NCI-H82 treated with DMSO at 0.1 percent for 48 hours (cell line): ENCODE results near the gene KLKB1.

Source experiments
- DNase-seq: peaks from one replicate; lab custom pipeline; 2025; ENCODE audit not compliant: unreplicated experiment; lab: John Stamatoyannopoulos, UW

KLKB1 gene

DNA sequence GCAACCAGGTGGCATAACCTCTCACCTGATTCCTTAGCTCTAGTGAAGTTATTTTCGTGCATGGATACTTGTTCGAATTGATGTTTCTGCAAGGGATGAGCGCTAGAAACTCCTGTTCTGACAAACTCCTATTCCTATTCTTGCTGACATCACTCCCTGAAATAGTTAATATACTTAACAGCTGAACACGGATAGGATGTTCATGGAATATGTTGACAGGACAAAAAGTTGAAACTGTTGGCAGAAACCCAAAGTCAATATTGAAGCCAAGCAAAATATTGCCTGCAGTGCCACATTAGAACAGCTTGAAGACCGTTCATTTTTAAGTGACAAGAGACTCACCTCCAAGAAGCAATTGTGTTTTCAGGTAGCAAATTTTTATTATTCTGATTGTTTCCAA, at the start of gene KLKB1:
Gene KLKB1 (plus strand): TSS at position 287 of the 400 bp plus-strand sequence. CDS start 689 bp downstream, outside the sequence.
- DNase-seq = no peak

GRCh38 chr4:186188107-186188506, 39.2 kb upstream of the KLKB1 start:
- DNase-seq = no peak

GRCh38 chr4:186189656-186190055, 37.7 kb upstream of the KLKB1 start:
- no peak for DNase-seq

- DNase-seq = no peak
These were observed 36.6 kb upstream of the KLKB1 start for GRCh38 chr4:186190581-186191199.

GRCh38 chr4:186191200-186192065, 35.9 kb upstream of the KLKB1 start, which contains the start of gene CYP4V2:
Gene CYP4V2, plus strand, starts transcription at chr4:186191567. Its CDS starts 257 bp downstream, at chr4:186191824.
- DNase-seq = no peak

DNA sequence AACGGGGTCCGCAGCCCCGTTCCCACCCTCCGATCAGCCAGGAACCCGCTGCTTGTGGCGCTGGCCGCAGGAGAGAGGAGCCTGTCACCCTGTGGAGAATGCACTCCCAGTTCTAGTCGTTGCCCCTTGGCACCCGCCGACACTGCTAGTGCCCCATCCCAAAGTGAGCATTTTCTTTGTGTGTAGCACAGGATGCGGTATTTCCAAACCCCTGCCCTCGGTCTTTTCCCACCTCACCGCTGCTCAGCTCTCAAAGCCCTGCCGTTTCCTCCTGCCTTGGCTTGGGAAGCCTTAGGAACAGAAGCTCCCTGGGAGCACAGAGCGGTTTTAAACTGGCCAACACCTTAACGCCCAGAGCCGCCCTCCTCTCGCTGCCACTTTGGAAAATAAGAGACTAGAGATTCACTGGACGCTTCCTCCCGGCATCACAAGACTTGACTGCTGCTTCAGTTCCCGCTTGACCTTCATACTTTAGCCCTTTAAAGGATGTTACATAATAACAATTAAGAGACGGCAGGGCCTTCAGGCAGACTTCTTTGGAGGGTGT, 35.2 kb upstream of the KLKB1 start:
- DNase-seq = no peak

- no peak for DNase-seq
These were observed 33.5 kb upstream of the KLKB1 start for GRCh38 chr4:186193851-186194250.

DNA sequence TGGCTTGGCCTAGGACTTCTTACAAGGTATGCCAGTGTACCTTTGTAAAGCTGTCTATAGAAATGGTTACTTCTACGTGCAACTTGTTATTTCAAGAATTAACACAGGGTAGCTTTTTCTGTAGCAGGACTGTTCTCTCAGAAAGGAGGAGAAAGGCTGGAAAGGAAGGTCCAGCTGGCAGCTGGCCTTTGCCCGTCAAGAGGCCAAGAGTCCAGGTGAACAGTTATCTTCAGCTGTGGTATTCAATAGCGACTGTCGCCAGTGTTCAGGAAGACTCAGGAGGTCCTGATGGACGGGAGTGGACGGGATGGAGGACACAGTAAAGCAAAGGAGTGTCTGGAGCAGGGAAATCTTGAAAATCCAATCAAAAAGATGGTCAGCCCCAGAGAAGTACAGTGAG, 31.2 kb upstream of the KLKB1 start:
- no peak for DNase-seq

DNA sequence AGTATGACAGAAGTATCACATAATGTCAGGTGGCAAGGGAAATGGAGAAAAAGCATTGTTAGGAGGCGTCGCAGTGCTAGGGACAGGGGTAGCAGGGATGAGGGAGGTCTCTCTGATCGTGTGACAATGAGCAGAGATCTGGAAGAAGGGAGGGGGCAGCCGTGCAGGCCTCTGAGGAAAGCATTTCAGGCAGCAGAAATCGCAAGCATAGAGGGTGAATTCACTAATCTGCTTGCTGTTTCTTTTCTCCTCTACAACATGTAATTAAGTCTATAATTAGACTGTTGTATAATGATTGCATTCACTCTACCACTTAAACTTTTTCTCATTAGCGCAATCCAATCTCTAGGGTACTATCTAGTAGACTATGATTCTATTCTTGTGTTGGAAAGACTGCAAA, 26.8 kb upstream of the KLKB1 start:
- no peak for DNase-seq

DNA sequence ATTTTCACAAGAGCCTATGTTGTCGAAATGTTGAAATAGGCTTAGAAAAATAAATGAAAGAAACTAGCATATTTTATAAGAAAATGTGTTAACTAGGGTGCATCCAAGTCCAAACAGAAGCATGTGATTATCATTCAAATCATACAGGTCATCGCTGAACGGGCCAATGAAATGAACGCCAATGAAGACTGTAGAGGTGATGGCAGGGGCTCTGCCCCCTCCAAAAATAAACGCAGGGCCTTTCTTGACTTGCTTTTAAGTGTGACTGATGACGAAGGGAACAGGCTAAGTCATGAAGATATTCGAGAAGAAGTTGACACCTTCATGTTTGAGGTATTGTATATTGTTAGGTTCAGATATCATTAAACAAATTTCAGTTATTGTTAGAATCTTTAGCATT, 26.3 kb upstream of the KLKB1 start:
- no peak for DNase-seq

DNA sequence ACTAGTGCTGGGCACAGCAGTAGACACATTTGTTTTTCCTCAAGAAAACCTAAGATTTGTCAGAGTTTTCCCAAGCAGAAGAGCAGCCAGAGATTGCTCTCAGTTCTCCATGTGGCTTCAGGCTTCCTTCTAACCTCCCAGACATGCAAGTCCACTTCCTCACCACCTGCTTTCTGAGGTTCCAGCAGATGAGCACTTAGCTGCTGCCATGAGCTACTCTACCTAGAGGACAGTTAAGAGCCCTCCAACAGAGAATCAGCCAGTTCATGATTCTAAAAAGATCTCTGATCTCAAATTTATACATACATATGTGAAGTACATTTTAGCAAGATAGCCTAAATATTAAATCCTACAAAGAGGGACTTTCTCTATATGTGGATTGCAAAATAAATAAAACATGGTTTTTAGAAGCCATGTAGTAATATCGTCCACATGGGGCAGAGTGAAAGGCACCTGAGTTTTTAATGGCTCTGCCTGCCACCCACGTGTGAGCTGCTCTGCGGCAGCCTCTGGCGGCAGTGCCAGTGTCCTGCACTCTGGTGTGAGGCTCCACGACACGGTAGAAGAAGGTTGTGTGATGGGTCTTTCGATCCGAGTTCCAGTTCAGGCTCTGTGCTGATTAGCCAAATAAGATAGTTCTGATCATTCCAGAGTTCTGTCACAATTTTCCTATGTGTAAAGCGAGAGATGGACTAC, 25.6 kb upstream of the KLKB1 start:
- DNase-seq = no peak

- DNase-seq = no peak
These were observed 24.7 kb upstream of the KLKB1 start for GRCh38 chr4:186202490-186203140.

DNA sequence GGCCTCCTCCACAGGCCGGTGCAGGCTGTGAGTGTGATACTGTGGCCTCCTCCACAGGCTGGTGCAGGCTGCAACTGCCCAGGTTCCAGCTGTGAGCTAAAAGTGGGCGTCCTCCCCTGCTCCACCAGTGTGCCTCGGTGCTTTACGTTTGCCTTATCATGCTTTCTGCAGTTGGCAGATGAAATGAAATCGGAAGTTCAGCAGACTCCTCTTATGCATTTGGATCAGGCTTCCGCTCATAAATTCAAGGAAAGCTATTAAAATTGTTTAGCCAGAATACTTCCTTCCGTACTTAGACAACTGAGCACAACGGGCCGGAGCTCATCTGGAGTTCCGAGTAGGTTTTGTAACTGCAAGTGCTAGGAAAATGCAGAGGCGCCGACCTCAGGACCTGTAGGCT, 23.9 kb upstream of the KLKB1 start:
- no peak for DNase-seq

GRCh38 chr4:186204103-186204559, 23.2 kb upstream of the KLKB1 start:
- DNase-seq = no peak

DNA sequence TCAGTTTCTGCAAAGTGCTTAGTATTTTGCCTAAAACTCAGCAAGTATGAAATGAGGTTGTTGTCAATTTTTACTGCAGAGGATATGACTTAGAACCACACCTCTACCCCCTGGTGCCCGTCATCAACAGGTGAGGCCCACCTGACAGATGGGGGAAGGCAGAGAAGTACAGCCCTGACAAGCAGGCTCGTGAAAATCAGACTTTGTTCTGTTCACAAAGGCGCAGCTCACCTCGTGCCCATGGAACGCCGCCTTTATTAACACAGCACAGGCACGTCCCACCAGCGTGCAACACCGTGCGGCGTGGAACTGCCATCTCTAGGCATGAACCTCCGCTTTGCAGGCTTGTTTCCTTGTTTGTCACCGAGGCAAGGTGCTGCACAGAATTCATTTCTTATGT, 22.6 kb upstream of the KLKB1 start:
- no peak for DNase-seq

- no peak for DNase-seq
These were observed 22.2 kb upstream of the KLKB1 start for GRCh38 chr4:186205156-186205555.

GRCh38 chr4:186216465-186217024, 10.8 kb upstream of the KLKB1 start:
- DNase-seq = peak; percentile 81

GRCh38 chr4:186217733-186218293, 9.5 kb upstream of the KLKB1 start:
- no peak for DNase-seq

DNA sequence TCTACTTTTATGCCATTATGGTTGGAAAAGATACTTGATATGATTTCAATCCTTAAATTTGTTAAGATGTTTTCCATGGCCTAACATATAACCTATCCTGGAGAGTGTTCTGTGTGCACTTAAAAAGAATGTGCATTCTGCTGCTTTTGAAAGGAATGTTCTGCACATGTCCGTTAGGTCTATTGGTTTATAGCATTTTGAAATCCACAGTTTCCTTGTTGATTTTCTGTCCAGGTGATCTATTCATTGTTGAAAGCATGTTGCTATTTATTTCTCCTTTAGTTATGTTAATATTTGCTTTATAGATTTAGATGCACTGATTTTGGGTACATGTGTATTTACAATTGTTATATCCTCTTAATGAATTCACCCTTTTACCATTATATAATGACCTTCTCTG, 5.7 kb upstream of the KLKB1 start:
- no peak for DNase-seq

DNA sequence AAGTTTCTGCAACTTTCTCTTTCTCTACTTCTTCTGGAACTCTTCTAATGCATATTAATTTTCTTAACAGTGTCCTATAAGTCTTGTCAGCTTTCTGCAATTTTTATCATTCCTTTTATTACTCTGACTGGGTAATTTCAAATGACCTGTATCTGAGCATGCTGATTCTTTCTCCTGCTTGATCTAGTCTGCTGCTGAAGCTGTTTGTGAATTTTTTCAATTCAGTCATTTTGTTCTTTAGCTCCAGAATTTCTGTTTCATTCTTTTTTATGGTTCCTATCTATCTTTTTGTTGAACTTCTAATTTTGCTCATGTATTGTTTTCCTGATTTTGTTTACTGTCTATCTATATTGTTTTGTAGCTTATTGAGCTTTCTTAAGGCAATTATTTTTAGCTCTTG, 1.5 kb upstream of the KLKB1 start:
- no peak for DNase-seq
